Cardiac muscle cell (in vitro differentiated cells and primary cell): ENCODE measurements around the gene CBX4. TPM values are rescaled to one million over a fixed set of nuclear protein-coding genes. Genes with fewer than 3 reads are reported as not detected.

Experiments
- DNase-seq, 2 donors: peaks; one replicate each; pipeline versions ENCODE4 v3.0.0 to v3.0.0-alpha.2; 2010 to 2017; ENCODE audit warnings: low read depth in 1 of 2, low spot score in 1 of 2
- H3K27ac ChIP-seq: fragments of 200-600 bp; sonication (generic); 2 replicates; pipeline ENCODE4 v1.5.1; 2016
- H3K27me3 ChIP-seq: fragments of 200-600 bp; sonication (generic); 2 replicates; pipeline ENCODE4 v1.6.0; 2016; ENCODE audit warnings: control low read depth
- H3K36me3 ChIP-seq: fragments of 200-600 bp; sonication (generic); 2 replicates; pipeline ENCODE4 v1.5.1; 2016; ENCODE audit warnings: control low read depth
- H3K4me1 ChIP-seq: fragments of 200-600 bp; sonication (generic); 2 replicates; pipeline ENCODE4 v1.8.1; 2017; ENCODE audit warnings: low read depth, mild to moderate bottlenecking, mixed run types
- H3K4me3 ChIP-seq: fragments of 200-600 bp; sonication (generic); 2 replicates; pipeline ENCODE4 v1.5.1; 2016; ENCODE audit warnings: mild to moderate bottlenecking
- H3K9me3 ChIP-seq: fragments of 200-600 bp; sonication (generic); 2 replicates; pipeline ENCODE4 v1.5.1; 2017; ENCODE audit warnings: low read depth, mild to moderate bottlenecking, control low read depth
- polyA plus RNA-seq: library from polyadenylated mRNA; unstranded; fragments of >200 nt; fragmentation: Nextera tagmentation; extraction: Ambion mirVana; gene quantifications from 2 replicates; pipeline ENCODE4 v1.2.1, GENCODE V29; 2016
- total RNA-seq: library from RNA; depleted of rRNA; stranded (reverse); fragments of >200 nt; gene quantifications from 2 replicates; pipeline ENCODE4 v1.2.3, GENCODE V29; 2016
- TF ChIP-seq, protein P1 (sequence below): IDR thresholded peaks from 2 replicates; pipeline ENCODE4 v1.5.1; 2012; ENCODE audit warnings: low read depth, mild to moderate bottlenecking, low read length

CBX4 gene
- total and polyA plus RNA-seq, 2 experiments from 2014 or later, result 43.6 to 91.6 TPM

DNA sequence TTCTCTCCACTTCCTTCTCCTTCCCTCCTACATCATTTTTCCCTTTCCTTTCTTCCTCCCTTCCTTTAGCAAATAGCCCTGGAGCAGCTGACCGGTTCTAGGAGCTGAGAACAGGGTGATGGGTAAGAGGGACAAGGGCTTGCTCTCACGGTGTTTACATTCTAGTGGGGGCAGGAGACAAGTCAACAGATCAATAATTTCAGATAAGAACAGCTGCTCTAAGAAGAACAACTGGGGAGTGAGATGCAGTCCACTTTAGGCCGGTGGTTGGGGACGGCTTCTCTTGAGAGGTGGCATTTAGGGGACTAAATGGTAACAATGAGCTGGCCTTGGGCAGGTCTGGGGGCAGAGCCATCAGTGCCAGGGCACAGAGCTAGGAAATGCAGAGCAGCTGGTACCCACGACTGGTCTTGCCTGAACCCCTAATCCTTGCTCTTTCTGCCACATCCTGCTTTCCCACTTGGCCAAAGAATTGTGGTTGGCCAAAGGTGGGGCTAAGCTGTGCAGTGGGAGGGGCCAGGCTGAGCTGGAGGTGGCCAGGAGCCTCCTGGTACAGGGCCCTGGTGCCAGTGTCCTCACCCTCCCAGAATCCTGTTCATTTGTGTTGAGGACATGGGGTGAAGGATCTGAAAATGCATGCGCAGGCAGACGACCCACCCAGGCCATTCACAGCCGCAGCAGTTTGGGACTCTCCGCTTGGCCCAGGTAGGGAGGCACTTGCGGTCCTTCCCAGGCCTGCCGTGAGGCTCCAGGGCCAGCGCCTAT lies 17.7 kb downstream of the CBX4 start:
- TF ChIP-seq, protein P1, sequence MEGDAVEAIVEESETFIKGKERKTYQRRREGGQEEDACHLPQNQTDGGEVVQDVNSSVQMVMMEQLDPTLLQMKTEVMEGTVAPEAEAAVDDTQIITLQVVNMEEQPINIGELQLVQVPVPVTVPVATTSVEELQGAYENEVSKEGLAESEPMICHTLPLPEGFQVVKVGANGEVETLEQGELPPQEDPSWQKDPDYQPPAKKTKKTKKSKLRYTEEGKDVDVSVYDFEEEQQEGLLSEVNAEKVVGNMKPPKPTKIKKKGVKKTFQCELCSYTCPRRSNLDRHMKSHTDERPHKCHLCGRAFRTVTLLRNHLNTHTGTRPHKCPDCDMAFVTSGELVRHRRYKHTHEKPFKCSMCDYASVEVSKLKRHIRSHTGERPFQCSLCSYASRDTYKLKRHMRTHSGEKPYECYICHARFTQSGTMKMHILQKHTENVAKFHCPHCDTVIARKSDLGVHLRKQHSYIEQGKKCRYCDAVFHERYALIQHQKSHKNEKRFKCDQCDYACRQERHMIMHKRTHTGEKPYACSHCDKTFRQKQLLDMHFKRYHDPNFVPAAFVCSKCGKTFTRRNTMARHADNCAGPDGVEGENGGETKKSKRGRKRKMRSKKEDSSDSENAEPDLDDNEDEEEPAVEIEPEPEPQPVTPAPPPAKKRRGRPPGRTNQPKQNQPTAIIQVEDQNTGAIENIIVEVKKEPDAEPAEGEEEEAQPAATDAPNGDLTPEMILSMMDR, result no peak
- Histone ChIP-seq H3K27ac (no peak overlapping the region), H3K36me3 (no peaks in the 10 kb centered on the region), H3K9me3 (no peaks in the 10 kb centered on the region), H3K4me3 (no peak overlapping the region), H3K4me1 (peaks cover 10% of the 10 kb centered on the region), H3K27me3 (peaks cover 53% of the 10 kb centered on the region)
- DNase-seq, result no peak

DNA sequence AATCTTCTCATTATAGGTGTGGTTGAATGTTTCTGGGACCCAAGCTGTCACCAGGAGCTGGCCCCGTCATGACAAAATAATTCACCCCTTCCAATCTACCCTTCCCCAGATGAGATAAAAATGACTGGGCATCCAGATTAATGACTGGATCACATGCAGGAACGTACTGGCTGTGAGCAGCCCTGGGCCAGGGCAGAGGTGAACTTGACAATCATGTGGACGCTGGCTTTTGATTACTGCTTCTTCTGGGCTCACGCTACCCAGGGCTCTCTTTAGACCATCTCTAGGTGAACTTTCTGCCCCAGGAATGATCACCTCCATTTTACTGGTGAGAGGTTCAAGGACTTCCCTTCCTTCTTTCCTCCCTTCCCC lies 18.3 kb downstream of the CBX4 start:
- Histone ChIP-seq H3K4me1 (peaks cover 10% of the 10 kb centered on the region), H3K36me3 (no peaks in the 10 kb centered on the region), H3K4me3 (no peak overlapping the region), H3K9me3 (no peaks in the 10 kb centered on the region), H3K27me3 (peaks cover 56% of the 10 kb centered on the region), H3K27ac (no peak overlapping the region)
- TF ChIP-seq, protein P1, result no peak
- no peak for DNase-seq

DNA sequence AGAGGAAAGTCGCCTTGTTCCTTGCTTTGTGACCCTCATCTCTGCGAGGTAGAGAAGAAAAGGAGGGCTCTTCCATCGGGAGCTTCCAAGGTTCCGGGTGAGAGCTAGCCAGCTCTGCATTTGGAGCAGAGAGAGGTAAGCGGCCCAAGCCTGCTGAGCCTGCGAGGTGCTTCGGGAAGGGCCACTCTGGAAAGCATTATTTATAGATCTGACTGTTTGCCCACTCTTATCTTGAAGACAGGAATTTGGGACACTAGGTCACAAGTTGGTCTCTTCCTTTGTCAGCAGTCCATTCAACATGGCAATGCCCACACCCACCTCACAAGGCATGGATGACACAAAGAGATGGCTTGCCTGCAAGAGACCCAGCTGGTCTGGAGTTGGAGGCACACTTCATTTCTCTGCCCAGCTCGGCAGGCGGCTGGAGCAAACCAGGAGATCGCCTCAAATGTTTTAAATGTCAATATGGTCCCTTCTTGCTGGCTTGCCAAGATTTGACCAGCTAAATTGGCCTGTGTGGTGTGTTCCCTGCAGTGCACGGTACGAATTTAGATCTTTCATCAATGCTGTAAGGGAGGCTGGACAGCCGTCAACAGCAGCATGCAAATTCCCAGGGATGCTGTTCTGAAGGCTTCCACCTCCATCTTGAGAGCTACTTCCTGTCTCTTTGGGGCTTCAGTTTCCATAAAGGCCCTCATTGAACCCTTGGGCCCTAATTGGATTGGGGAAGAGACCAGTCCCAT lies 19.5 kb downstream of the CBX4 start:
- Histone ChIP-seq H3K4me3 (no peak overlapping the region), H3K4me1 (peaks cover 14% of the 10 kb centered on the region), H3K9me3 (no peaks in the 10 kb centered on the region), H3K36me3 (no peaks in the 10 kb centered on the region), H3K27me3 (peaks cover 66% of the 10 kb centered on the region), H3K27ac (no peak overlapping the region)
- TF ChIP-seq, protein P1, result no peak
- no peak for DNase-seq

DNA sequence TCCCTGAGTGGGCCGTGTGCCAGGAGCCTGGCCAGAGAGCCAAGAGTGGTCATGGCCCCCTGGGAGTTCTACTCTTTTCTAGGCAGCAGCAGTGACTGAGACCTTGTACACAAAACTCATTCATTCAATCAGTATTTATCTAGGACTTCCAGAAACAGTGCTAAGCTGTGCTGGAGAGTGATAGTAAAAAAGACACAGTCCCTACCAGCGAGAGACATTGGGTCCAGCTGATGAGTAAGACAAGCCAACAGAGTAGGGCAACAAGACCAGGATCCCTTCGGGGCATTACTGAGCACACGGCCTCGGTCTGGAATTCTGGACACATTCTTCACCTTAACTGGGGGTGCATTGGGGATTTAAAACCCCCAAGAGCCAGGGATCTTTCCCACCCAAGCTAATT lies 20.2 kb downstream of the CBX4 start:
- no peak for DNase-seq
- TF ChIP-seq, protein P1, result no peak
- Histone ChIP-seq H3K4me1 (peaks cover 14% of the 10 kb centered on the region), H3K9me3 (no peaks in the 10 kb centered on the region), H3K4me3 (no peak overlapping the region), H3K36me3 (no peaks in the 10 kb centered on the region), H3K27me3 (peaks cover 70% of the 10 kb centered on the region), H3K27ac (no peak overlapping the region)

DNA sequence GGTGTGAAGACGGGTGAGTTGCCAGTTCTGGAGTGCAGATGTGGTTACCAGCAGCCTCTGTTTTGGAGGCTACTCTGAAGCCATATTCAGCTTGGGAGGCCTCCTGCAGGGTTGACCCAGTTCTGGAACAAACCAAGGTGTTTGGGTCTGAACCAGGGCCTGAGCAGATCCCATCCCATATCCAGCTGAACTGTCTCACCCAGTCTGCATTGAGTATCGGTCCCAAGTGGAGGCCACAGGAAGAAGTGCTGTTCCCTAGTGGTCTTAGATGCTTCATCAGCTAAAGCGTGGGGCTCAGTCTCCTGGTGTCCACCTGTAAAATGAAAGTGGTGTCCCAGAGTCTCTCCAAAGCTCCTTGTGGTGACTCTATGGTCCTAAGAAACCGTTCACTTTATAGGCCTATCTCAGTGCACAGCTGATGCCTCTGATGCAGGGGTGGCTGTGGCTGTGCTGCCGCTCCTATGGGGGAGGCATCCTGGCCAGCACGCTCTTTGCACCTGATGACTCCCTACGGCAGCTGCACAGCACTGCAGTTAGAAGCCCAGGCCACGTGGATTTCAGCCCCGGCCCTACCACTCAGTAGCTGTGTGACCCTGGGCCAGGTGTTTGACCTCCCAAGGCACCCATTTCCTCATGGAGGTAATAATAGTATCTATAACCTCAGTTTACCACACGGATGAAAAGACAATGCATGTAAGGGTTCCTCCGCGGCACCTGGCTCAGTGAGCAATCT lies 21.0 kb downstream of the CBX4 start:
- Histone ChIP-seq H3K36me3 (no peaks in the 10 kb centered on the region), H3K27me3 (peaks cover 75% of the 10 kb centered on the region), H3K4me3 (no peak overlapping the region), H3K4me1 (peaks cover 17% of the 10 kb centered on the region), H3K9me3 (no peaks in the 10 kb centered on the region), H3K27ac (no peak overlapping the region)
- DNase-seq, result no peak
- TF ChIP-seq, protein P1, result no peak
